Activated CD4-positive, alpha-beta T cell treated with anti-CD3 and anti-CD28 coated beads, Interleukin-2, amount 10 ng/mL, durations not matched to agents 24 days and 14 days (primary cell): ENCODE measurements around the gene TCP11L2. TPM values are rescaled to one million over a fixed set of nuclear protein-coding genes. Genes with fewer than 3 reads are reported as not detected.

ENCODE experiments used
- DNase-seq: peaks from one replicate; pipeline ENCODE4 v3.0.0; 2022
- H3K27ac Mint-ChIP-seq: one replicate; pipeline ENCODE4 v1.8.0; 2022; ENCODE audit warnings: mild to moderate bottlenecking, mixed read lengths
- H3K27me3 Mint-ChIP-seq: one replicate; pipeline ENCODE4 v1.8.0; 2022; ENCODE audit warnings: mixed read lengths
- H3K36me3 Mint-ChIP-seq: one replicate; pipeline ENCODE4 v1.8.0; 2022; ENCODE audit warnings: low read depth, mild to moderate bottlenecking, mixed read lengths
- H3K4me1 Mint-ChIP-seq: one replicate; pipeline ENCODE4 v1.8.0; 2021; ENCODE audit warnings: mixed read lengths
- H3K4me3 Mint-ChIP-seq: one replicate; pipeline ENCODE4 v1.8.0; 2022; ENCODE audit warnings: mild to moderate bottlenecking, moderate library complexity, mixed read lengths
- H3K9me3 Mint-ChIP-seq: one replicate; pipeline ENCODE4 v1.8.0; 2021; ENCODE audit warnings: mixed read lengths
- intact Hi-C: fragments of 100-400 bp; cut with micrococcal nuclease; formaldehyde crosslinking; loops from one replicate; pipeline ENCODE4 v1.15.1; 2023
- total RNA-seq: library from RNA; stranded (reverse); gene quantifications from 2 replicates; pipeline ENCODE4 v1.2.3, GENCODE V29; 2022

Gene TCP11L2
- total RNA-seq, 1 donor from 2014 or later: 3.2 TPM

DNA sequence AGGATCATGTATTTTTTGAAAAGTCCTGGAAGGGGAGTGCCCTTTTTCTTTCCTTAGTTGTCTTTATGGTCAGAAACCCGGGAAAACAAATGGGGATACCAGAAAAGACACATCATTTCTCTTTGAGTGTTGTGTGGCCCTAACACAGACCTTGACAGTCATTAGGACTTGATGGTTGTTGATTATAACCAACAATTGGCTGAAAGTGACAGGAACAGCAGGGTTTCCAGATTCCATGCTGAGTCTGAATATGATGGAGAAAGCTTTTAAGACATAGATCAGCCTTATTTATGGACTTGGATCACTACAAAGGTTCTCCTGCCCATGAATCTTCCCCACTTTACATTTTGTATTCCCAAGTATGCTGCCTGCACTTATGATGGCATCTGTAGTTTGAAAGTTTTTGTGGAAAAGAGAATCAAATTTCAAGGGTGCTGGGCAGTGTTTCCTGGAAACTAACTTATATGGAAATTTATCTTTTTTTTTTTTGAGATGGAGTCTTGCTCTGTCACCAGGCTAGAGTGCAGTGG, 85.4 kb downstream of the TCP11L2 start:
- no peak for DNase-seq
- Mint-ChIP-seq H3K4me3 (no peak overlapping the region), H3K4me1 (peaks cover 6% of the 10 kb centered on the region), H3K27me3 (no peaks in the 10 kb centered on the region), H3K36me3 (peaks cover 10% of the 10 kb centered on the region), H3K27ac (no peak overlapping the region), H3K9me3 (no peaks in the 10 kb centered on the region)
- intact Hi-C loops: loop anchor here (10.0 kb wide), 1 partner anchor 717 kb away; no protein-coding TSS in a partner anchor

DNA sequence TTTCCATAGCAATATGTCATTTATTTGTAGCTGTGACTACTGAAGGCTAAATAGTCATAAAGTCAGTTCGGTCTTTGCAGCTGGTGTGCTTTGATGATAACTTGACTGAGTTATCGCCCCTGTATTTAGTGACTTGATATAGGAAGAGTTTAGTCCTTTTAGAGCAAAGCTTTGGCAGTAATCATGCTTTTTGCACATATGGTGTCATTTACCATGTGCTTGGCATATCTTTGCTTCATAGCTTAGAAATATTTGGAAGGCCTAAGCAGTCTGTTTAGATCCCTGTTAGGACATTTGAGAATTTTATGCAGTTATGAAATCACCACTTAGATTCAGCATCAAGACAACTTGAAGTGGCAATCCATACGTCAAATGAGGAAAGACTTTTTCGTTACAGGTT, 86.6 kb downstream of the TCP11L2 start:
- no peaks in the 10 kb centered on the region for H3K9me3 Mint-ChIP-seq
- no peak overlapping the region for H3K27ac Mint-ChIP-seq
- H3K4me1 Mint-ChIP-seq: peaks cover 2% of the 10 kb centered on the region
- H3K36me3 Mint-ChIP-seq: peaks cover 11% of the 10 kb centered on the region
- H3K27me3 Mint-ChIP-seq: no peaks in the 10 kb centered on the region
- intact Hi-C loops: loop anchor here (10.0 kb wide), 1 partner anchor 716 kb away; no protein-coding TSS in a partner anchor
- no peak for DNase-seq
- H3K4me3 Mint-ChIP-seq: no peak overlapping the region

DNA sequence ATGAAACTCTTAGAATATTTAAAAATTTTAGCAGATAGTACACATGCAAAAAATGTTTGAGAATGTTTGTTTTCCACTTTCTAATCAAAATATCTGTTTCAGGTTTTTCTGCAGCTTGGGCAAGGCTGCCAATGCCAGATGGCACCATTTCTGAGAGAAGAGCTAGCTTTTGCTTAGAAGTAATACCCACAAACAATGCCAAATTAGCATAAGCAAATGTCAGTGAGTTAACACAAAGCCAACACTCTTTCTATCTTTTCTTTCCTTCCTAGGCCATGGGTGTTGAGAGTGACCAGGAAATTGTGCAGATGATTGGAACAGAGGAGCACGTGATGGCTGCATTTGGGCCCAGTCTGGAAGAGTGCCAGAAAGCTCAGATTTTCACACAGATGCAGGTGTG, 90.2 kb downstream of the TCP11L2 start:
- Mint-ChIP-seq H3K36me3 (peaks cover 30% of the 10 kb centered on the region), H3K4me1 (peaks cover 2% of the 10 kb centered on the region), H3K4me3 (no peak overlapping the region), H3K27ac (no peak overlapping the region), H3K9me3 (no peaks in the 10 kb centered on the region), H3K27me3 (no peaks in the 10 kb centered on the region)
- intact Hi-C loops: no loop called here
- DNase-seq: no peak

Other genes starting within 250 kb of the TCP11L2 start
- 0.02 TPM in 1 of 2 replicates, not detected in the other for gene NUAK1, start 163.8 kb upstream of the TCP11L2 start, total RNA-seq
- gene CKAP4, start 54.7 kb upstream of the TCP11L2 start, total RNA-seq: 6.7 and 7.7 TPM in 2 replicates
- 12.1 and 13.1 TPM in 2 replicates for gene POLR3B, start 55.0 kb downstream of the TCP11L2 start, total RNA-seq